C4-2B (cell line): ENCODE data around the gene SLC2A9.

Experiments
- CTCF ChIP-seq: fragments of 450-650 bp; conservative IDR thresholded peaks from 2 replicates; pipeline ENCODE4 v1.5.1; 2017; ENCODE audit warnings: mild to moderate bottlenecking
- ZFX ChIP-seq: fragments of 450-650 bp; IDR thresholded peaks from 2 replicates; pipeline ENCODE4 v1.6.1; 2017

GRCh38 chr4:10033191-10033881 lies 12.0 kb upstream of the SLC2A9 start:
- no peak for TF ChIP-seq CTCF
- TF ChIP-seq ZFX: no peak
